Chondrocyte (in vitro differentiated cells): Measurements from ENCODE around the gene INPP4B. TPM values are rescaled to one million over a fixed set of nuclear protein-coding genes. Genes with fewer than 3 reads are reported as not detected.

Experiments
- DNase-seq: peaks from one replicate; pipeline ENCODE4 v3.0.0; 2021; ENCODE audit warnings: mixed read lengths, low spot score
- H3K27ac Mint-ChIP-seq: one replicate; pipeline ENCODE4 v1.8.0; 2021; ENCODE audit warnings: mild to moderate bottlenecking, moderate library complexity, mixed read lengths; ENCODE audit not compliant: unreplicated experiment
- H3K27me3 Mint-ChIP-seq: 2 replicates; pipeline ENCODE4 v1.8.0; 2021; ENCODE audit warnings: low read depth, mixed read lengths
- H3K36me3 Mint-ChIP-seq: 2 replicates; pipeline ENCODE4 v1.8.0; 2021; ENCODE audit warnings: low read depth, mixed read lengths
- H3K4me1 Mint-ChIP-seq: 2 replicates; pipeline ENCODE4 v1.8.0; 2021; ENCODE audit warnings: low read depth, mild to moderate bottlenecking, mixed read lengths
- H3K4me3 Mint-ChIP-seq: one replicate; pipeline ENCODE4 v1.8.0; 2021; ENCODE audit warnings: mild to moderate bottlenecking, moderate library complexity, mixed read lengths; ENCODE audit not compliant: unreplicated experiment
- H3K9me3 Mint-ChIP-seq: 2 replicates; pipeline ENCODE4 v1.8.0; 2021; ENCODE audit warnings: low read depth, mixed read lengths
- CTCF ChIP-seq: fragments of 200-600 bp; sonication (generic); IDR thresholded peaks from 2 replicates; pipeline ENCODE4 v1.5.0; 2021; ENCODE audit warnings: antibody characterized with exemption, mild to moderate bottlenecking, moderate library complexity
- total RNA-seq: library from RNA; stranded (reverse); gene quantifications from 3 replicates; pipeline ENCODE4 v1.2.1, GENCODE V29; 2021

The INPP4B gene
- total RNA-seq, 1 donor from 2014 or later, result 30.0 TPM

GRCh38 chr4:142314247-142314646, 531.9 kb downstream of the INPP4B start:
- Mint-ChIP-seq H3K4me1 (peaks cover 41% of the 10 kb centered on the region), H3K9me3 (peaks cover 4% of the 10 kb centered on the region), H3K4me3 (no peak overlapping the region), H3K36me3 (peaks cover 3% of the 10 kb centered on the region), H3K27ac (no peak overlapping the region), H3K27me3 (no peaks in the 10 kb centered on the region)
- TF ChIP-seq CTCF, result no peak
- no peak for DNase-seq

GRCh38 chr4:142312391-142312790, 533.7 kb downstream of the INPP4B start:
- H3K4me3 Mint-ChIP-seq, result no peak overlapping the region

GRCh38 chr4:142311916-142312315, 534.2 kb downstream of the INPP4B start:
- Mint-ChIP-seq H3K9me3 (no peaks in the 10 kb centered on the region), H3K27me3 (no peaks in the 10 kb centered on the region), H3K27ac (no peak overlapping the region), H3K4me1 (peaks cover 28% of the 10 kb centered on the region), H3K36me3 (peaks cover 3% of the 10 kb centered on the region), H3K4me3 (no peak overlapping the region)
- no peak for DNase-seq
- TF ChIP-seq CTCF, result no peak

More at GRCh38 chr4:142312391-142312790, 533.7 kb downstream of the INPP4B start:
- H3K36me3 Mint-ChIP-seq, result peaks cover 3% of the 10 kb centered on the region
- DNase-seq, result no peak
- no peaks in the 10 kb centered on the region for H3K9me3 Mint-ChIP-seq
- H3K4me1 Mint-ChIP-seq, result peaks cover 31% of the 10 kb centered on the region
- no peak for TF ChIP-seq CTCF
- H3K27ac Mint-ChIP-seq, result no peak overlapping the region
- no peaks in the 10 kb centered on the region for H3K27me3 Mint-ChIP-seq

- no peak for TF ChIP-seq CTCF
- Mint-ChIP-seq H3K27ac (no peak overlapping the region), H3K27me3 (no peaks in the 10 kb centered on the region), H3K4me1 (peaks cover 42% of the 10 kb centered on the region), H3K4me3 (no peak overlapping the region), H3K9me3 (no peaks in the 10 kb centered on the region), H3K36me3 (peaks cover 3% of the 10 kb centered on the region)
- no peak for DNase-seq
Observed at GRCh38 chr4:142309772-142310171, 536.3 kb downstream of the INPP4B start.

GRCh38 chr4:142307857-142308256, 538.2 kb downstream of the INPP4B start:
- H3K9me3 Mint-ChIP-seq, result no peaks in the 10 kb centered on the region
- H3K27ac Mint-ChIP-seq, result no peak overlapping the region
- no peak for DNase-seq
- H3K36me3 Mint-ChIP-seq, result peaks cover under 1% of the 10 kb centered on the region
- H3K4me1 Mint-ChIP-seq, result peaks cover 48% of the 10 kb centered on the region
- H3K4me3 Mint-ChIP-seq, result no peak overlapping the region
- H3K27me3 Mint-ChIP-seq, result no peaks in the 10 kb centered on the region
- no peak for TF ChIP-seq CTCF
